ENCODE results near the gene DCUN1D3. TPM values are rescaled to one million over a fixed set of nuclear protein-coding genes. Genes with fewer than 3 reads are reported as not detected.

Gene DCUN1D3
- total and polyA plus RNA-seq, 8 donors: 1.4 to 25.7 (median 7.7) TPM

DNA sequence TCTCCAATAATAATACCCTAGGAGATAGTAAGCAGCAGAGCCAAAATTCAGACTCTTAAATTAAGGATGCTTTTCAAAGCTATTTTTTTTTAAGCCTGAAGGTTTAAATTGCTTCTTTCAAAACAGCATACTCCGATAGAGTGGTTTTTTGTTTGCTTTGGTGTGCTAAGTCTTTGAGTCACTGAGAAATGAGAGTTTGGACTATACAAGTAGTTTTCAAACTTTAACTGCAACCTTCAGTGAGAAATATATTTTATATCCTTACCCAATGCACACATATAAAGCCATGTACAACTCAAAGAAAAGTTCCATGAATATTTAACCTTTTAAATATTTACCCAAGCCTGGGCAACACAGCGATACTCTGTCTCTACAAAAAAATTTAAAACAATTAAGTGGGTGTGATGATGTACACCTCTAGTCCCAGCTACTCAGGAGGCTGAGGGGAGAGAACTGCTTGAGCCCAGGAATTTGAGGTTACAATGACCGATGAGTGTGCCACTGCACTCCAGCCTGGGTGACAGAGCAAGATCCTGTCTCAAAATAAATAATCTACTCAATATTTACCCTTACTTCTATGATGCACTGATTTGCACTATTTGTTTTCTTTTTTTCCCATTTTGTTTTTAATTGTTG is 19.2 kb downstream of the DCUN1D3 start:
- TF ChIP-seq EP300 (IDR thresholded peaks at IDR 0.05) (no peak), POLR2AphosphoS5 (IDR thresholded peaks at IDR 0.05) (no peak), CTCF (IDR thresholded peaks at IDR 0.05) (no peak), POLR2A (IDR thresholded peaks at IDR 0.05) (no peak)
- H3K27me3 ChIP-seq: no peaks in the 10 kb centered on the region
- peaks cover 47 to 78% (median 68%) of the 10 kb centered on the region in 4 donors for H3K4me1 ChIP-seq
- peak overlapping the region in 4 of 5 donors; percentile 19 to 82 (median 38) for H3K27ac ChIP-seq
- H3K9me3 ChIP-seq: no peaks in the 10 kb centered on the region
- WGBS, 5 donors: 28 to 49% (median 30%) methylated on average over 3 of the region's 3 CpGs
- H3K36me3 ChIP-seq: no peaks in the 10 kb centered on the region
- no peak for DNase-seq
- intact Hi-C loops (cut with DNase I; ENCODE audit: low total_unique reads): no loop called here
- H3K4me3 ChIP-seq: no peak overlapping the region

DNA sequence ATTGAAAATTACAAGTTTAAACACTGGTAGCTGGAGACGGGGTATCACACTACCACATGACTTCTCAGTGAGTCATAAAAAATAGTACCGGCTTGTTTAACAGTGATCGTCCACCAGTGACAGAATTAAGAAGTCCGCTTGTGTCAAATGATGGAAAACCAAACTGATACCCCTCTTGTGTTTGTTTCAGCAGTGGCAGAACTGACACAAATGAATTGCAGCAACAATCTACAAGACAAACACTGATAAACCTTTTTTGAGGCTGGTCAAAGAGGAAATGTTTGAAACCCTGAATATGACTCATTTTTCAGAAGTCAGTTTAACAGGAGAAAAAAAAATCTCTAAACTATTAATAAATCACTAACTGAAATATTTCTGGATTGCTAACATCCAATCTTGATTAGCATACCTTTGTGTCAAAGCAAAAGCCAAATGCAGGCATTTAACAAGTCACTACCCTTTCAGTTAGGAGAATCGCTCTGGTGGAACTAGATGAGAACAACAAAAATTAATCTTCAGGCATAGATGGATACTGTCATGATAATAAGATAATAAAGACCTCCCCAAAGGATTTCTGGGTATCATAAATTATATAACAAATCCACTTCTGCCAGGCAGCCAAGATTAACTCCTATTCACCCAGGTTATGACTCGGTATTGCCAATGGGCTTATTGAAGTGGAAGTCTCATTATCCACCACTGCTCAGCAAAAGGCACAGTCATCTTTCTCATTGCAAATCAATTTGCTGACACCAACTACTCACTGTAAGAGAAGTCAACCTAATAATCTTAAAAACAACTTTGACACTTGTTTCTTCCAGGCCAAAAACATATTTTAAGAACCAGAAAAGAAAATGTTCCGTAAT is 20.8 kb downstream of the DCUN1D3 start:
- 37 to 44% (median 38%) methylated on average over 7 of the region's 7 CpGs for WGBS, 5 donors
- H3K4me1 ChIP-seq: peaks cover 50 to 86% (median 69%) of the 10 kb centered on the region in 4 donors

GRCh38 chr16:20878682-20879147 is 21.4 kb downstream of the DCUN1D3 start:
- Histone ChIP-seq H3K9me3 (no peaks in the 10 kb centered on the region), H3K27ac (peak overlapping the region in 4 of 5 donors; percentile 49 to 73 (median 64)), H3K36me3 (no peaks in the 10 kb centered on the region), H3K4me3 (no peak overlapping the region), H3K27me3 (no peaks in the 10 kb centered on the region), H3K4me1 (peaks cover 44 to 86% (median 66%) of the 10 kb centered on the region in 4 donors)
- DNase-seq: no peak
- TF ChIP-seq POLR2AphosphoS5 (IDR thresholded peaks at IDR 0.05): no peak
- intact Hi-C loops (cut with DNase I; ENCODE audit: low total_unique reads): no loop called here
- WGBS, 5 donors: 63 to 77% (median 70%) methylated on average over 5 of the region's 5 CpGs

More for the DNA sequence above, 20.8 kb downstream of the DCUN1D3 start:
- peak overlapping the region in 4 of 5 donors; percentile 49 to 73 (median 64) for H3K27ac ChIP-seq
- no peaks in the 10 kb centered on the region for H3K9me3 ChIP-seq
- DNase-seq: peak in 1 of 2 donors; percentile 24
- H3K36me3 ChIP-seq: no peaks in the 10 kb centered on the region
- no peak overlapping the region for H3K4me3 ChIP-seq
- TF ChIP-seq POLR2A (IDR thresholded peaks at IDR 0.05): no peak
- intact Hi-C loops (cut with DNase I; ENCODE audit: low total_unique reads): no loop called here
- no peaks in the 10 kb centered on the region for H3K27me3 ChIP-seq

GRCh38 chr16:20875355-20875650 is 24.9 kb downstream of the DCUN1D3 start:
- Histone ChIP-seq H3K27ac (no peak overlapping the region), H3K27me3 (no peaks in the 10 kb centered on the region), H3K4me3 (no peak overlapping the region), H3K9me3 (no peaks in the 10 kb centered on the region), H3K4me1 (peaks cover 43 to 86% (median 69%) of the 10 kb centered on the region in 4 donors), H3K36me3 (no peaks in the 10 kb centered on the region)
- intact Hi-C loops (cut with DNase I; ENCODE audit: low total_unique reads): no loop called here
- 58 to 90% (median 82%) methylated on average over 1 of the region's 1 CpG for WGBS, 5 donors
- TF ChIP-seq POLR2AphosphoS5 (IDR thresholded peaks at IDR 0.05) (no peak), CTCF (IDR thresholded peaks at IDR 0.05) (no peak), EP300 (IDR thresholded peaks at IDR 0.05) (no peak)
- no peak for DNase-seq

- Histone ChIP-seq H3K36me3 (no peaks in the 10 kb centered on the region), H3K4me1 (peaks cover 41 to 86% (median 69%) of the 10 kb centered on the region in 4 donors), H3K9me3 (no peaks in the 10 kb centered on the region), H3K27ac (peak overlapping the region in 2 of 5 donors; percentile 2 to 49), H3K27me3 (no peaks in the 10 kb centered on the region), H3K4me3 (no peak overlapping the region)
- 72 to 82% (median 78%) methylated on average over 4 of the region's 4 CpGs for WGBS, 5 donors
- TF ChIP-seq EP300 (IDR thresholded peaks at IDR 0.05) (no peak), POLR2A (IDR thresholded peaks at IDR 0.05) (no peak), POLR2AphosphoS5 (IDR thresholded peaks at IDR 0.05) (no peak), CTCF (IDR thresholded peaks at IDR 0.05) (no peak)
- no peak for DNase-seq
- intact Hi-C loops (cut with DNase I; ENCODE audit: low total_unique reads): no loop called here
Measured at GRCh38 chr16:20874088-20874581, 26.0 kb downstream of the DCUN1D3 start.
